ENCODE data around the gene NFKBIE. TPM values are rescaled to one million over a fixed set of nuclear protein-coding genes. Genes with fewer than 3 reads are reported as not detected.

The NFKBIE gene
- total and polyA plus RNA-seq, 9 of the 15 experiments (the other 6 are each of a cell fraction or from before 2014, with no cell fraction given) = 2.1 to 16.4 (median 11.7) TPM

DNA sequence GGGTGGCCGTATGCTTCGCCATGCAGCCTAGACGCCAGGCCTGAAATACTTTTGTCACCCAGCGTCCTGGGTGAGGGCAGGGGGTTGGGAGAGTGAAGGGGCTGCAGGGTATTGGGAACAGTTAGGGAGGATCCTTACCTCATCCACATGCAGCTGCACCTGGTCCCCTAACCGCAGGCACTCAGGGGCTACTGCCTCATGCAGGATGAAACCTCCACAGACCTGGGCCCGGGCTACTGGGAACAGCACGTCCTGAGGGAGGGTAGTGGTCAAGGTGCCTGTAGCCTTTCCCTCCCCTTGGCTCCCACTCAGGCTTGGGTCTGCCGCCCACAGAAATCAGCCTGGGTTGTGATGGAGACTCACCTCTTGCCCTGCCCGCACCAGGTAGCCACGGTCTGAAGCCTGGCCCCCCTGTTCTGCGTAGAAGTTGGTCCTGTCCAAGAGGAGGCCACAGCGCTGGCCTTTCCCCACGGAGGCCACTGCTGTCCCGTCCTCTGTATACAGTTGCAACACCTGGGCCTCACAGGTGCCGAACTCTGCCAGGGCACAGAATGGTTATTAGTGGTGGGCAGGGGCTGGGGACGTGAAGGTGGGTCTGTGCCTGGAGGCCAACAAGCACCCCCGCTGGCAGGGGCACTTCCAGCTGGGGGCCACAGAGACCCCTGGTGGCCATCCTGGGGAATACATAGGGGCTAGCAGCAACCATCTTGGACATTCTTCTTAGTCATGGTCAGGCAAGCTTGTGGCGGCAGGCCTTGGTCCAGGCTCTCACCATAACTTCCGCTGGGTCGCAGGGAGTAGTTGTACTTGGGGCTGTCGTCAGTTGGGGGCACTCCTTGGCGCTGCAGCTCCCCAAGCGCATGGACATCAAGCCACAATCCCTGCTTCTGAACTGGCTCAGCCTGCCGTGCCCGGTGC lies 39.2 kb upstream of the NFKBIE start (continued):
- TF ChIP-seq ZNF239 (CRISPR knock-in tag; IDR thresholded peaks at IDR 0.05) (no peak), ZC3H4 (CRISPR knock-in tag; IDR thresholded peaks at IDR 0.05; ENCODE audit: borderline replicate concordance) (no peak), GATA2 (CRISPR knock-in tag; IDR thresholded peaks at IDR 0.05) (no peak), ZNF561 (CRISPR knock-in tag; conservative IDR thresholded peaks at IDR 0.05) (no peak), ZKSCAN1 (IDR thresholded peaks at IDR 0.05; ENCODE audit: low read depth, low read length) (peak; percentile 45; the same call in 1 of the 2 replicates), MIER1 (IDR thresholded peaks at IDR 0.05; ENCODE audit: low read depth) (no peak), HDGF (IDR thresholded peaks at IDR 0.05) (no peak), ELF4 (CRISPR knock-in tag; IDR thresholded peaks at IDR 0.05) (no peak), PCBP2 (IDR thresholded peaks at IDR 0.05; ENCODE audit: low read depth, low read length, poor library complexity, severe bottlenecking) (no peak), FOXK1 (CRISPR knock-in tag; IDR thresholded peaks at IDR 0.05; ENCODE audit: borderline replicate concordance) (no peak), POLR2H (tag; IDR thresholded peaks at IDR 0.05; ENCODE audit: low read depth) (no peak), ZNF143 (CRISPR knock-in tag; IDR thresholded peaks at IDR 0.05) (0 out of 2 replicates have a peak, but pooled peaks have one; percentile 43), NFIC (IDR thresholded peaks at IDR 0.05) (no peak)
- TF ChIP-seq, protein P1, sequence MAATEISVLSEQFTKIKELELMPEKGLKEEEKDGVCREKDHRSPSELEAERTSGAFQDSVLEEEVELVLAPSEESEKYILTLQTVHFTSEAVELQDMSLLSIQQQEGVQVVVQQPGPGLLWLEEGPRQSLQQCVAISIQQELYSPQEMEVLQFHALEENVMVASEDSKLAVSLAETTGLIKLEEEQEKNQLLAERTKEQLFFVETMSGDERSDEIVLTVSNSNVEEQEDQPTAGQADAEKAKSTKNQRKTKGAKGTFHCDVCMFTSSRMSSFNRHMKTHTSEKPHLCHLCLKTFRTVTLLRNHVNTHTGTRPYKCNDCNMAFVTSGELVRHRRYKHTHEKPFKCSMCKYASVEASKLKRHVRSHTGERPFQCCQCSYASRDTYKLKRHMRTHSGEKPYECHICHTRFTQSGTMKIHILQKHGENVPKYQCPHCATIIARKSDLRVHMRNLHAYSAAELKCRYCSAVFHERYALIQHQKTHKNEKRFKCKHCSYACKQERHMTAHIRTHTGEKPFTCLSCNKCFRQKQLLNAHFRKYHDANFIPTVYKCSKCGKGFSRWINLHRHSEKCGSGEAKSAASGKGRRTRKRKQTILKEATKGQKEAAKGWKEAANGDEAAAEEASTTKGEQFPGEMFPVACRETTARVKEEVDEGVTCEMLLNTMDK (IDR thresholded peaks at IDR 0.05; ENCODE audit: borderline replicate concordance, insufficient read depth, low read depth, low read length, poor library complexity, severe bottlenecking) = peak; percentile 8
- TF ChIP-seq, protein P2, sequence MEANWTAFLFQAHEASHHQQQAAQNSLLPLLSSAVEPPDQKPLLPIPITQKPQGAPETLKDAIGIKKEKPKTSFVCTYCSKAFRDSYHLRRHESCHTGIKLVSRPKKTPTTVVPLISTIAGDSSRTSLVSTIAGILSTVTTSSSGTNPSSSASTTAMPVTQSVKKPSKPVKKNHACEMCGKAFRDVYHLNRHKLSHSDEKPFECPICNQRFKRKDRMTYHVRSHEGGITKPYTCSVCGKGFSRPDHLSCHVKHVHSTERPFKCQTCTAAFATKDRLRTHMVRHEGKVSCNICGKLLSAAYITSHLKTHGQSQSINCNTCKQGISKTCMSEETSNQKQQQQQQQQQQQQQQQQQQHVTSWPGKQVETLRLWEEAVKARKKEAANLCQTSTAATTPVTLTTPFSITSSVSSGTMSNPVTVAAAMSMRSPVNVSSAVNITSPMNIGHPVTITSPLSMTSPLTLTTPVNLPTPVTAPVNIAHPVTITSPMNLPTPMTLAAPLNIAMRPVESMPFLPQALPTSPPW (CRISPR knock-in tag; IDR thresholded peaks at IDR 0.05) = peak; percentile 38; the same call in 1 of the 2 replicates
- TF ChIP-seq, protein P3, sequence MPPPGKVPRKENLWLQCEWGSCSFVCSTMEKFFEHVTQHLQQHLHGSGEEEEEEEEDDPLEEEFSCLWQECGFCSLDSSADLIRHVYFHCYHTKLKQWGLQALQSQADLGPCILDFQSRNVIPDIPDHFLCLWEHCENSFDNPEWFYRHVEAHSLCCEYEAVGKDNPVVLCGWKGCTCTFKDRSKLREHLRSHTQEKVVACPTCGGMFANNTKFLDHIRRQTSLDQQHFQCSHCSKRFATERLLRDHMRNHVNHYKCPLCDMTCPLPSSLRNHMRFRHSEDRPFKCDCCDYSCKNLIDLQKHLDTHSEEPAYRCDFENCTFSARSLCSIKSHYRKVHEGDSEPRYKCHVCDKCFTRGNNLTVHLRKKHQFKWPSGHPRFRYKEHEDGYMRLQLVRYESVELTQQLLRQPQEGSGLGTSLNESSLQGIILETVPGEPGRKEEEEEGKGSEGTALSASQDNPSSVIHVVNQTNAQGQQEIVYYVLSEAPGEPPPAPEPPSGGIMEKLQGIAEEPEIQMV (tag; conservative IDR thresholded peaks at IDR 0.05; ENCODE audit: low read depth) = no peak
- TF ChIP-seq, protein P4, sequence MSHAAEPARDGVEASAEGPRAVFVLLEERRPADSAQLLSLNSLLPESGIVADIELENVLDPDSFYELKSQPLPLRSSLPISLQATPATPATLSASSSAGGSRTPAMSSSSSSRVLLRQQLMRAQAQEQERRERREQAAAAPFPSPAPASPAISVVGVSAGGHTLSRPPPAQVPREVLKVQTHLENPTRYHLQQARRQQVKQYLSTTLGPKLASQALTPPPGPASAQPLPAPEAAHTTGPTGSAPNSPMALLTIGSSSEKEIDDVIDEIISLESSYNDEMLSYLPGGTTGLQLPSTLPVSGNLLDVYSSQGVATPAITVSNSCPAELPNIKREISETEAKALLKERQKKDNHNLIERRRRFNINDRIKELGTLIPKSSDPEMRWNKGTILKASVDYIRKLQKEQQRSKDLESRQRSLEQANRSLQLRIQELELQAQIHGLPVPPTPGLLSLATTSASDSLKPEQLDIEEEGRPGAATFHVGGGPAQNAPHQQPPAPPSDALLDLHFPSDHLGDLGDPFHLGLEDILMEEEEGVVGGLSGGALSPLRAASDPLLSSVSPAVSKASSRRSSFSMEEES (CRISPR knock-in tag; IDR thresholded peaks at IDR 0.05) = no peak
- TF ChIP-seq, protein P5, sequence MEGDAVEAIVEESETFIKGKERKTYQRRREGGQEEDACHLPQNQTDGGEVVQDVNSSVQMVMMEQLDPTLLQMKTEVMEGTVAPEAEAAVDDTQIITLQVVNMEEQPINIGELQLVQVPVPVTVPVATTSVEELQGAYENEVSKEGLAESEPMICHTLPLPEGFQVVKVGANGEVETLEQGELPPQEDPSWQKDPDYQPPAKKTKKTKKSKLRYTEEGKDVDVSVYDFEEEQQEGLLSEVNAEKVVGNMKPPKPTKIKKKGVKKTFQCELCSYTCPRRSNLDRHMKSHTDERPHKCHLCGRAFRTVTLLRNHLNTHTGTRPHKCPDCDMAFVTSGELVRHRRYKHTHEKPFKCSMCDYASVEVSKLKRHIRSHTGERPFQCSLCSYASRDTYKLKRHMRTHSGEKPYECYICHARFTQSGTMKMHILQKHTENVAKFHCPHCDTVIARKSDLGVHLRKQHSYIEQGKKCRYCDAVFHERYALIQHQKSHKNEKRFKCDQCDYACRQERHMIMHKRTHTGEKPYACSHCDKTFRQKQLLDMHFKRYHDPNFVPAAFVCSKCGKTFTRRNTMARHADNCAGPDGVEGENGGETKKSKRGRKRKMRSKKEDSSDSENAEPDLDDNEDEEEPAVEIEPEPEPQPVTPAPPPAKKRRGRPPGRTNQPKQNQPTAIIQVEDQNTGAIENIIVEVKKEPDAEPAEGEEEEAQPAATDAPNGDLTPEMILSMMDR (IDR thresholded peaks at IDR 0.05 in 2 of 3, conservative IDR thresholded peaks at IDR 0.05 in 1 of 3; ENCODE audit: insufficient read depth in 2 of 3, low read depth in 1 of 3, low read length in 3 of 3) = peak; percentile 88 to 94 (median 90)
